Loucy (cell line): Measurements from ENCODE around the gene SLC25A6.

Experiments used
- H2AFZ ChIP-seq: fragments of 200-600 bp; sonication (generic); 2 replicates; pipeline ENCODE4 v1.6.0; 2016; ENCODE audit warnings: antibody characterized with exemption, mild to moderate bottlenecking, low read length, moderate library complexity
- H3F3A ChIP-seq: fragments of 200-600 bp; 2 replicates; pipeline ENCODE4 v1.6.0; 2016; ENCODE audit warnings: antibody characterized with exemption, low read depth, mild to moderate bottlenecking
- H3K27me3 ChIP-seq: fragments of 200-600 bp; sonication (generic); 2 replicates; pipeline ENCODE4 v1.6.1; 2014; ENCODE audit warnings: low read length, mild to moderate bottlenecking; ENCODE audit not compliant: insufficient read depth, poor library complexity, severe bottlenecking
- H3K36me3 ChIP-seq: fragments of 200-600 bp; sonication (generic); 2 replicates; pipeline ENCODE4 v1.6.1; 2016; ENCODE audit warnings: low read length; ENCODE audit not compliant: insufficient read depth
- H3K4me1 ChIP-seq: fragments of 200-600 bp; sonication (generic); 2 replicates; pipeline ENCODE4 v1.5.1; 2014; ENCODE audit warnings: low read length, mild to moderate bottlenecking; ENCODE audit not compliant: insufficient read depth, poor library complexity, severe bottlenecking
- H3K4me2 ChIP-seq: fragments of 200-600 bp; sonication (generic); 2 replicates; pipeline ENCODE4 v1.6.0; 2014; ENCODE audit warnings: antibody characterized with exemption, low read length, low read depth, mild to moderate bottlenecking; ENCODE audit not compliant: poor library complexity, severe bottlenecking
- H3K4me3 ChIP-seq: fragments of 200-600 bp; sonication (generic); 2 replicates; pipeline ENCODE4 v1.5.1; 2014; ENCODE audit warnings: low read length, mild to moderate bottlenecking, mixed read lengths; ENCODE audit not compliant: poor library complexity, severe bottlenecking
- H3K79me2 ChIP-seq: fragments of 200-600 bp; sonication (generic); 2 replicates; pipeline ENCODE4 v1.6.1; 2014; ENCODE audit warnings: low read length; ENCODE audit not compliant: insufficient read depth
- H3K9ac ChIP-seq: fragments of 200-600 bp; sonication (generic); 2 replicates; pipeline ENCODE4 v1.6.0; 2014; ENCODE audit warnings: mild to moderate bottlenecking, low read depth, low read length, moderate library complexity; ENCODE audit not compliant: poor library complexity, severe bottlenecking
- H3K9me2 ChIP-seq: fragments of 200-600 bp; sonication (generic); replicated peaks from 2 replicates; pipeline ENCODE4 v1.6.1; 2016; ENCODE audit warnings: low read depth, low read length, mixed read lengths
- H3K9me3 ChIP-seq: fragments of 200-600 bp; sonication (generic); 2 replicates; pipeline ENCODE4 v1.6.1; 2014; ENCODE audit warnings: mild to moderate bottlenecking, antibody characterized with exemption, low read length, low read depth; ENCODE audit not compliant: insufficient read depth
- H4K20me1 ChIP-seq: fragments of 200-600 bp; sonication (generic); 2 replicates; pipeline ENCODE4 v1.6.0; 2014; ENCODE audit warnings: antibody characterized with exemption, low read length, mild to moderate bottlenecking; ENCODE audit not compliant: insufficient read depth, poor library complexity, severe bottlenecking
- CTCF ChIP-seq: fragments of 200-600 bp; sonication (generic); conservative IDR thresholded peaks from 2 replicates; pipeline ENCODE4 v1.5.1; 2014; ENCODE audit warnings: mild to moderate bottlenecking, antibody characterized with exemption, low read length
- EZH2phosphoT487 ChIP-seq: fragments of 200-600 bp; IDR thresholded peaks from 2 replicates; pipeline ENCODE4 v1.6.1; 2018; ENCODE audit warnings: antibody characterized with exemption, mild to moderate bottlenecking, moderate library complexity, borderline replicate concordance

The SLC25A6 gene

GRCh38 chrX:1358793-1359476 is 33.0 kb downstream of the SLC25A6 start:
- no peak for TF ChIP-seq CTCF
- no peak for TF ChIP-seq EZH2phosphoT487
- H3F3A ChIP-seq = no peaks in the 10 kb centered on the region
- no peak overlapping the region for H3K4me2 ChIP-seq
- H3K27me3 ChIP-seq = no peaks in the 10 kb centered on the region
- H3K79me2 ChIP-seq = no peaks in the 10 kb centered on the region
- no peaks in the 10 kb centered on the region for H3K9me2 ChIP-seq
- no peaks in the 10 kb centered on the region for H3K4me1 ChIP-seq
- H4K20me1 ChIP-seq = no peaks in the 10 kb centered on the region
- no peaks in the 10 kb centered on the region for H3K9me3 ChIP-seq
- H3K4me3 ChIP-seq = no peak overlapping the region
- H2AFZ ChIP-seq = no peak overlapping the region
- H3K36me3 ChIP-seq = no peaks in the 10 kb centered on the region
- no peak overlapping the region for H3K9ac ChIP-seq

GRCh38 chrX:1357993-1358392 is 33.9 kb downstream of the SLC25A6 start:
- no peaks in the 10 kb centered on the region for H3K36me3 ChIP-seq
- no peak overlapping the region for H3K4me2 ChIP-seq
- H3K9me3 ChIP-seq = no peaks in the 10 kb centered on the region
- no peak overlapping the region for H3K4me3 ChIP-seq
- no peak overlapping the region for H3K9ac ChIP-seq
- H3K27me3 ChIP-seq = no peaks in the 10 kb centered on the region
- H3K9me2 ChIP-seq = no peaks in the 10 kb centered on the region
- H4K20me1 ChIP-seq = no peaks in the 10 kb centered on the region
- no peaks in the 10 kb centered on the region for H3K4me1 ChIP-seq
- no peaks in the 10 kb centered on the region for H3K79me2 ChIP-seq
- no peak overlapping the region for H2AFZ ChIP-seq
- H3F3A ChIP-seq = no peaks in the 10 kb centered on the region
- TF ChIP-seq EZH2phosphoT487 (no peak), CTCF (no peak)

GRCh38 chrX:1355131-1356046 is 36.5 kb downstream of the SLC25A6 start:
- Histone ChIP-seq H3F3A (no peaks in the 10 kb centered on the region), H3K4me3 (no peak overlapping the region), H3K4me1 (no peaks in the 10 kb centered on the region), H3K4me2 (no peak overlapping the region), H4K20me1 (no peaks in the 10 kb centered on the region), H3K36me3 (no peaks in the 10 kb centered on the region), H3K9me2 (no peaks in the 10 kb centered on the region), H2AFZ (no peak overlapping the region), H3K79me2 (no peaks in the 10 kb centered on the region), H3K9ac (peak overlapping the region; percentile 12), H3K9me3 (no peaks in the 10 kb centered on the region), H3K27me3 (no peaks in the 10 kb centered on the region)
- TF ChIP-seq CTCF (no peak), EZH2phosphoT487 (no peak)
